Lung (tissue), 16 donors: ENCODE measurements around the gene BRD4. TPM values are rescaled to one million over a fixed set of nuclear protein-coding genes. Genes with fewer than 3 reads are reported as not detected.

ENCODE experiments used
- ATAC-seq: fragments of 200-7000 bp; cut with Tn5 transposase; one replicate; pipeline ENCODE4 v1.9.1; 2020; ENCODE audit warnings: moderate number of reproducible peaks; ENCODE audit not compliant: insufficient read depth, low FRiP score
- DNase-seq, 3 donors: peaks; one replicate each; pipeline ENCODE4 v3.0.0-alpha.2; 2013 to 2017
- H3K27ac ChIP-seq, 2 donors: one replicate each; pipeline ENCODE4 v1.5.1; 2013; ENCODE audit warnings: mild to moderate bottlenecking in 2 of 2, moderate library complexity in 2 of 2, control low read depth in 1 of 2, inconsistent platforms in 1 of 2, low read depth in 1 of 2, low read length in 1 of 2
- H3K27me3 ChIP-seq, 3 donors: one replicate each; pipeline ENCODE4 v1.5.1; 2013; ENCODE audit warnings: low read length in 2 of 3; ENCODE audit not compliant: control insufficient read depth in 3 of 3, insufficient read depth in 3 of 3
- H3K36me3 ChIP-seq, 4 donors: one replicate each; pipeline ENCODE4 v1.5.1; 2013; ENCODE audit warnings: low read length in 4 of 4, mild to moderate bottlenecking in 1 of 4, moderate library complexity in 1 of 4; ENCODE audit not compliant: control insufficient read depth in 4 of 4, insufficient read depth in 4 of 4
- H3K4me1 ChIP-seq, 5 donors: one replicate each; pipeline ENCODE4 v1.5.1; 2013; ENCODE audit warnings: low read length in 5 of 5, mild to moderate bottlenecking in 2 of 5, moderate library complexity in 1 of 5; ENCODE audit not compliant: control insufficient read depth in 5 of 5, insufficient read depth in 5 of 5
- H3K4me3 ChIP-seq: one replicate; pipeline ENCODE4 v1.5.1; 2013; ENCODE audit warnings: mild to moderate bottlenecking, control low read depth, moderate library complexity
- H3K9ac ChIP-seq, 2 donors: one replicate each; pipeline ENCODE4 v1.5.1; 2013; ENCODE audit warnings: low read length in 2 of 2, control low read depth in 1 of 2; ENCODE audit not compliant: insufficient read depth in 1 of 2
- H3K9me3 ChIP-seq, 4 donors: one replicate each; pipeline ENCODE4 v1.5.1; 2013; ENCODE audit warnings: low read length in 3 of 4, mild to moderate bottlenecking in 1 of 4, moderate library complexity in 1 of 4; ENCODE audit not compliant: control insufficient read depth in 4 of 4, insufficient read depth in 3 of 4
- WGBS, 2 donors: extraction: QIAGEN DNeasy Blood & Tissue Kit; methylation state at CpG; one replicate each; pipeline ENCODE4 v1.1.7; 2013; 5-methylcytosine and 5-hydroxymethylcytosine counted together
- long read RNA-seq, 5 donors: transcript quantifications; one replicate each; lab custom pipeline, GENCODE V29; 2026
- polyA plus RNA-seq, 2 donors: library from polyadenylated mRNA; stranded (reverse); fragments of 200-250 nt; gene quantifications; one replicate each; pipeline ENCODE4 v1.2.1, GENCODE V29; 2013
- total RNA-seq, 2 donors: library from RNA; depleted of rRNA in 1 of 2; stranded (reverse); fragments of >200 nt in 1 of 2; gene quantifications; one replicate each; pipeline ENCODE4 v1.2.1, GENCODE V29; 2014 to 2021
- TF ChIP-seq, protein P1 (sequence below): IDR thresholded peaks from 2 replicates; pipeline ENCODE4 v1.5.1; 2012; ENCODE audit warnings: mild to moderate bottlenecking; ENCODE audit errors: control extremely low read depth, extremely low read depth
- donor health status: control.
- donor health status: control.
- donor health status: Bipolar disorder and iron deficiency.
- donor health status: healthy.
- donor health status: DM: yes; HTN: yes; CAD: no.

The BRD4 gene
- total RNA-seq: 10 to 100 TPM; 44.7 to 89.0 TPM
- 10 to 100 TPM; 23.2 to 30.8 TPM for polyA plus RNA-seq
- long read RNA-seq, donor 1, partial matches to known transcripts: 10 of 13 reads
- long read RNA-seq, donor 1, other reads (novel, unspliced or antisense): 0 of 13 reads
- long read RNA-seq, donor 2, partial matches to known transcripts: 0 of 2 reads
- long read RNA-seq, donor 2, other reads (novel, unspliced or antisense): 0 of 2 reads
- long read RNA-seq, donor 3, transcript BRD4-206 (2 exons, 408 nt): major isoform, 5 of 10 reads
- long read RNA-seq, donor 3, partial matches to known transcripts: 5 of 10 reads
- long read RNA-seq, donor 3, other reads (novel, unspliced or antisense): 0 of 10 reads
- long read RNA-seq, donor 4, partial matches to known transcripts: 0 of 2 reads
- long read RNA-seq, donor 4, other reads (novel, unspliced or antisense): 0 of 2 reads
- long read RNA-seq, donor 5, partial matches to known transcripts: 51 of 57 reads
- long read RNA-seq, donor 5, other reads (novel, unspliced or antisense): 0 of 57 reads

DNA sequence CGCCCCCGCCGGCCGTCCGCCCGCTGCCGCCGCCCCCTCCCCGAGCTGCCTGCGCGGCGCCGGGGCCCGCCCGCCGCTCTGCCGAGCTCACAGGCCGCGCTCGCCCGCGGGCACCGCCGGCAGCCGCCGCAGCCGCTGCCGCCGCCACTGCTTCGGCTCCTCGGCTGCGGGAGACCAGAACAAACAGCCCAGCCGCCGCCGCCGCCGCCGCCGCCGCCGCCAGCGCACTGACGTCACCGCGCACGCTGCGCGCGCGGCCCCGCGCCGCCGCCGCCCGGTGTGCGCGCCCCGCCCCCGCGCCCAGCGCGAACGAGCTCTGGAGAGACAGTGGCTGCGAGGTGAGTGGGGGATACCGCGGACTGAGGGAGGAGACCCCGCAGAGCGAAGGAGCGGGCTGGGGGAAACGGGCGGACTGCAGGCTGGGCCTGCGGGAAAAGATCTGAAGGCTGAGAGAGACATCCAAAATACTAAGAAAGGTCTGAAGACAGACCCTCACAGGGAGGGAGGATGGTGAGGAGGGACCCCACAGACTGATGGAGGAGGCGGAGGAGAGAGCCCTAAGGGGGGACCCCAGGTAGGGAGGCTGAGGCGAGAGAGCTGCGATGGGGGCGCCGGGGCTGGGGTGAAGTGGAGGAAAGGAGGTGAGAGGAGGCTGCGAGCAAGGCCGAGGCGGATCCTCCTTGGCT lies at the start of gene BRD4:
BRD4 (minus strand) TSS at position 229 of the 686 bp plus-strand sequence. CDS start 59,440 bp downstream, outside the sequence.
- ATAC-seq (no peak), DNase-seq (peak; percentile 70 to 80 (median 77))
- Histone ChIP-seq H3K36me3 (no peaks in the 10 kb centered on the region), H3K4me1 (peaks cover under 1 to 26% (median 15%) of the 10 kb centered on the region in 5 donors), H3K9ac (peak within 1 kb of the TSS; percentile 71 to 83), H3K9me3 (no peaks in the 10 kb centered on the region), H3K27me3 (no peaks in the 10 kb centered on the region), H3K27ac (peak within 1 kb of the TSS; percentile 94 to 99), H3K4me3 (peak within 1 kb of the TSS; percentile 95)
- TF ChIP-seq, protein P1, sequence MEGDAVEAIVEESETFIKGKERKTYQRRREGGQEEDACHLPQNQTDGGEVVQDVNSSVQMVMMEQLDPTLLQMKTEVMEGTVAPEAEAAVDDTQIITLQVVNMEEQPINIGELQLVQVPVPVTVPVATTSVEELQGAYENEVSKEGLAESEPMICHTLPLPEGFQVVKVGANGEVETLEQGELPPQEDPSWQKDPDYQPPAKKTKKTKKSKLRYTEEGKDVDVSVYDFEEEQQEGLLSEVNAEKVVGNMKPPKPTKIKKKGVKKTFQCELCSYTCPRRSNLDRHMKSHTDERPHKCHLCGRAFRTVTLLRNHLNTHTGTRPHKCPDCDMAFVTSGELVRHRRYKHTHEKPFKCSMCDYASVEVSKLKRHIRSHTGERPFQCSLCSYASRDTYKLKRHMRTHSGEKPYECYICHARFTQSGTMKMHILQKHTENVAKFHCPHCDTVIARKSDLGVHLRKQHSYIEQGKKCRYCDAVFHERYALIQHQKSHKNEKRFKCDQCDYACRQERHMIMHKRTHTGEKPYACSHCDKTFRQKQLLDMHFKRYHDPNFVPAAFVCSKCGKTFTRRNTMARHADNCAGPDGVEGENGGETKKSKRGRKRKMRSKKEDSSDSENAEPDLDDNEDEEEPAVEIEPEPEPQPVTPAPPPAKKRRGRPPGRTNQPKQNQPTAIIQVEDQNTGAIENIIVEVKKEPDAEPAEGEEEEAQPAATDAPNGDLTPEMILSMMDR: no peak
- WGBS, 2 donors: 2 to 3% methylated on average over 60 to 81 of the region's 81 CpGs

DNA sequence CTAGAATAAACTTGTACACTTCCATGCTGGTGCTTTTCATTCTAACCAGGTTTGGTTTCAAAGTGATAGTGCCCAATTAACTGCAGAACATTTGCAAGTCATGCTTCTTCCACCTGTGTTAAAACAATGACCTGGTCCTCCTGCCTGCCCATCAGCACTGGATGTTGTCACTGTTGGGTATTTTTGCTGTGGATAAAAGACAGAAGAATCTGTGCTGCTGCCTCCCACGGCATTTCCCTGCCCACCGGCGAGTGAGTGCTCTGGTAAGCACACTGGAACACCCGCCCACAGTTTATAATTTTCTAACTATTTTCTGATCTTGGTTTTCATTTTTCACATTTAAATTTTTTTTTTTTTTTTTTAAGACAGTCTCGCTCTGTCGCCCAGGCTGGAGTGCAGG lies 49.5 kb upstream of the BRD4 start:
- 94 to 98% methylated on average over 6 of the region's 6 CpGs for WGBS, 2 donors
- ATAC-seq: no peak
- no peak overlapping the region for H3K9ac ChIP-seq
- H3K27ac ChIP-seq: no peak overlapping the region
- no peak overlapping the region for H3K4me3 ChIP-seq
- H3K4me1 ChIP-seq: peaks cover 0 to 17% (median 9%) of the 10 kb centered on the region in 5 donors
- no peaks in the 10 kb centered on the region for H3K9me3 ChIP-seq
- TF ChIP-seq, protein P1: no peak
- H3K27me3 ChIP-seq: no peaks in the 10 kb centered on the region
- peaks cover 0 to 3% (median 2%) of the 10 kb centered on the region in 4 donors for H3K36me3 ChIP-seq
- DNase-seq: no peak

DNA sequence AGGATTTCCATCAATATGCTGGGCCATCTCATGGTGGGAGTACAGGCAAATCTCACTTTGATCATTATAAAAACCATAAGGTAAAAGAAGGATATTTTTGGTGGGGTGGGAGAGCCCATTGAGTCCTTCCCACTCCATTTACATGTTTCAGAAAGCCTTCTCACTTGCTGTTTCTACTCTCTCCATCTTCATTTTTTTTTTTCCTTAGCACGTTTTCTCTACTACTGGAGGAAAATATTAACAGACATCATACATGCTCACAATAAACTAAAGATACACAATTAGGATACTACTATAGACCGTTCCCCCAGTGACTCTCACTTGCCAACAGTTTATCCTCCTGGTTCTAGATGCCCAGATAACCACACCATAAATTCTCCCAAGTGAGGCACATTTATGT lies 49.1 kb upstream of the BRD4 start:
- Histone ChIP-seq H3K4me3 (no peak overlapping the region), H3K4me1 (peaks cover 0 to 19% (median 9%) of the 10 kb centered on the region in 5 donors), H3K9me3 (no peaks in the 10 kb centered on the region), H3K36me3 (peaks cover 0 to 3% (median under 1%) of the 10 kb centered on the region in 4 donors), H3K27me3 (no peaks in the 10 kb centered on the region), H3K9ac (no peak overlapping the region), H3K27ac (no peak overlapping the region)
- ATAC-seq (no peak), DNase-seq (no peak)
- 88 to 93% methylated on average over 2 of the region's 2 CpGs for WGBS, 2 donors
- TF ChIP-seq, protein P1: no peak
